LHCN-M2 (cell line): ENCODE results near the gene TXNDC16. TPM values are rescaled to one million over a fixed set of nuclear protein-coding genes. Genes with fewer than 3 reads are reported as not detected.

Source experiments
- DNase-seq: peaks from one replicate; pipeline ENCODE4 v3.0.0-alpha.2; 2012; ENCODE audit warnings: low read depth
- total RNA-seq: library from RNA; depleted of rRNA; stranded (reverse); fragments of >200 nt; gene quantifications from 2 replicates; pipeline ENCODE4 v1.2.3, GENCODE V29; 2014

Gene TXNDC16
- total RNA-seq, 1 experiment from 2014 or later = 4.3 TPM

- no peak for DNase-seq
Observed at GRCh38 chr14:52447236-52447635, 105.1 kb downstream of the TXNDC16 start.

GRCh38 chr14:52446355-52446754 is 106.0 kb downstream of the TXNDC16 start:
- no peak for DNase-seq

GRCh38 chr14:52443506-52443905 is 108.8 kb downstream of the TXNDC16 start:
- DNase-seq = peak; percentile 28

- DNase-seq = no peak
Observed at GRCh38 chr14:52442602-52443001, 109.7 kb downstream of the TXNDC16 start.

GRCh38 chr14:52442166-52442565 is 110.1 kb downstream of the TXNDC16 start:
- no peak for DNase-seq

GRCh38 chr14:52439476-52439875 is 112.8 kb downstream of the TXNDC16 start:
- DNase-seq = no peak

GRCh38 chr14:52434955-52435354 is 117.3 kb downstream of the TXNDC16 start:
- DNase-seq = no peak

- DNase-seq = no peak
Observed at GRCh38 chr14:52430474-52430873, 121.8 kb downstream of the TXNDC16 start.

- no peak for DNase-seq
Observed at GRCh38 chr14:52429451-52429850, 122.9 kb downstream of the TXNDC16 start.

GRCh38 chr14:52427460-52427859 is 124.8 kb downstream of the TXNDC16 start:
- no peak for DNase-seq

- peak; percentile 45 for DNase-seq
Observed at GRCh38 chr14:52422650-52423356, 129.5 kb downstream of the TXNDC16 start.

GRCh38 chr14:52417139-52417538 is 135.2 kb downstream of the TXNDC16 start:
- DNase-seq = no peak

GRCh38 chr14:52413729-52414408 is 138.4 kb downstream of the TXNDC16 start:
- DNase-seq = peak; percentile 60

GRCh38 chr14:52412426-52412825 is 139.9 kb downstream of the TXNDC16 start:
- DNase-seq = no peak

- no peak for DNase-seq
Observed at GRCh38 chr14:52405314-52405713, 147.0 kb downstream of the TXNDC16 start.

GRCh38 chr14:52402812-52403526 is 149.3 kb downstream of the TXNDC16 start:
- peak; percentile 32 for DNase-seq

GRCh38 chr14:52400846-52401245 is 151.5 kb downstream of the TXNDC16 start:
- no peak for DNase-seq

- peak; percentile 47 for DNase-seq
Observed at GRCh38 chr14:52399921-52400595, 152.2 kb downstream of the TXNDC16 start.

- no peak for DNase-seq
Observed at GRCh38 chr14:52399104-52399503, 153.2 kb downstream of the TXNDC16 start.

- DNase-seq = peak; percentile 48
Observed at GRCh38 chr14:52397844-52398243, 154.5 kb downstream of the TXNDC16 start.

- no peak for DNase-seq
Observed at GRCh38 chr14:52395728-52396127, 156.6 kb downstream of the TXNDC16 start.
